Smooth muscle cell (in vitro differentiated cells): ENCODE data around the gene APOE. TPM values are rescaled to one million over a fixed set of nuclear protein-coding genes. Genes with fewer than 3 reads are reported as not detected.
"Not testable (repeated sequence)": the region's sequence is repeated elsewhere in the genome, so short reads cannot be mapped to it uniquely, and the experiment has no call there.

Source experiments
- DNase-seq: peaks from one replicate; lab custom pipeline; 2025; ENCODE audit not compliant: unreplicated experiment; lab: John Stamatoyannopoulos, UW
- H2AFZ ChIP-seq: fragments of 200-600 bp; sonication (generic); 2 replicates; pipeline ENCODE4 v1.6.0; 2016; ENCODE audit warnings: antibody characterized with exemption, low read depth, mild to moderate bottlenecking
- H3F3A ChIP-seq: fragments of 200-600 bp; sonication (generic); 2 replicates; pipeline ENCODE4 v1.6.0; 2017; ENCODE audit warnings: antibody characterized with exemption, low read depth
- H3K27ac ChIP-seq: fragments of 200-600 bp; sonication (generic); 2 replicates; pipeline ENCODE4 v1.5.1; 2016; ENCODE audit warnings: low read depth, mild to moderate bottlenecking
- H3K27me3 ChIP-seq: fragments of 200-600 bp; sonication (generic); 2 replicates; pipeline ENCODE4 v1.6.1; 2016; ENCODE audit warnings: low read depth, mild to moderate bottlenecking
- H3K36me3 ChIP-seq: fragments of 200-600 bp; sonication (generic); 2 replicates; pipeline ENCODE4 v1.5.1; 2016; ENCODE audit warnings: low read depth
- H3K4me1 ChIP-seq: fragments of 200-600 bp; sonication (generic); 2 replicates; pipeline ENCODE4 v1.5.1; 2016; ENCODE audit warnings: low read depth
- H3K4me2 ChIP-seq: fragments of 200-600 bp; sonication (generic); 2 replicates; pipeline ENCODE4 v1.6.0; 2016; ENCODE audit warnings: mild to moderate bottlenecking
- H3K4me3 ChIP-seq: fragments of 200-600 bp; sonication (generic); 2 replicates; pipeline ENCODE4 v1.5.1; 2016; ENCODE audit warnings: mild to moderate bottlenecking
- H3K79me2 ChIP-seq: fragments of 200-600 bp; sonication (generic); 2 replicates; pipeline ENCODE4 v1.6.0; 2016; ENCODE audit warnings: low read depth, mild to moderate bottlenecking
- H3K9ac ChIP-seq: fragments of 200-600 bp; sonication (generic); 2 replicates; pipeline ENCODE4 v1.6.0; 2016; ENCODE audit warnings: low read depth
- H3K9me3 ChIP-seq: fragments of 200-600 bp; sonication (generic); replicated peaks from 2 replicates; pipeline ENCODE4 v1.5.1; 2016; ENCODE audit warnings: low read depth
- H4K20me1 ChIP-seq: fragments of 200-600 bp; sonication (generic); 2 replicates; pipeline ENCODE4 v1.6.0; 2016; ENCODE audit warnings: low read depth
- CTCF ChIP-seq: fragments of 200-600 bp; sonication (generic); IDR thresholded peaks from 2 replicates; pipeline ENCODE4 v1.5.1; 2017; ENCODE audit warnings: borderline replicate concordance, mild to moderate bottlenecking, antibody characterized with exemption; ENCODE audit not compliant: insufficient read depth, poor library complexity, severe bottlenecking
- WGBS: methylation state at CpG from one replicate; pipeline ENCODE4 v1.1.7; 2016; ENCODE audit warnings: low lambda C conversion rate; 5-methylcytosine and 5-hydroxymethylcytosine counted together
- polyA plus RNA-seq: library from polyadenylated mRNA; unstranded; fragments of >200 nt; fragmentation: Nextera tagmentation; extraction: Ambion mirVana; gene quantifications from 2 replicates; pipeline ENCODE4 v1.2.1, GENCODE V29; 2016
- total RNA-seq: library from RNA; depleted of rRNA; stranded (reverse); fragments of >200 nt; gene quantifications from 2 replicates; pipeline ENCODE4 v1.2.3, GENCODE V29; 2014

Gene APOE
- total and polyA plus RNA-seq, 2 experiments from 2014 or later: 228 to 329 TPM

- no peaks in the 10 kb centered on the region for H3K36me3 ChIP-seq
- 94% methylated on average over 5 of the region's 5 CpGs for WGBS
- no peak overlapping the region for H2AFZ ChIP-seq
- no peak overlapping the region for H3K4me2 ChIP-seq
- H3F3A ChIP-seq: no peaks in the 10 kb centered on the region
- no peak for TF ChIP-seq CTCF
- DNase-seq: no peak
- H3K27me3 ChIP-seq: no peaks in the 10 kb centered on the region
- no peaks in the 10 kb centered on the region for H3K9me3 ChIP-seq
- H3K4me1 ChIP-seq: no peaks in the 10 kb centered on the region
- no peak overlapping the region for H3K4me3 ChIP-seq
- H3K9ac ChIP-seq: no peak overlapping the region
- no peaks in the 10 kb centered on the region for H3K79me2 ChIP-seq
- no peaks in the 10 kb centered on the region for H4K20me1 ChIP-seq
- H3K27ac ChIP-seq: no peak overlapping the region
These were observed 21.7 kb upstream of the APOE start for GRCh38 chr19:44883922-44884321.

GRCh38 chr19:44884566-44884965 lies 21.0 kb upstream of the APOE start:
- peaks cover under 1% of the 10 kb centered on the region for H3F3A ChIP-seq
- H3K4me2 ChIP-seq: no peak overlapping the region
- H3K4me3 ChIP-seq: no peak overlapping the region
- H2AFZ ChIP-seq: no peak overlapping the region
- H3K4me1 ChIP-seq: no peaks in the 10 kb centered on the region
- H3K9me3 ChIP-seq: no peaks in the 10 kb centered on the region
- H4K20me1 ChIP-seq: no peaks in the 10 kb centered on the region
- no peaks in the 10 kb centered on the region for H3K36me3 ChIP-seq
- no peaks in the 10 kb centered on the region for H3K27me3 ChIP-seq
- WGBS: 95% methylated on average over 4 of the region's 4 CpGs
- no peak overlapping the region for H3K9ac ChIP-seq
- no peak for TF ChIP-seq CTCF
- no peaks in the 10 kb centered on the region for H3K79me2 ChIP-seq
- DNase-seq: no peak
- H3K27ac ChIP-seq: no peak overlapping the region

GRCh38 chr19:44886141-44886540 lies 19.5 kb upstream of the APOE start:
- no peaks in the 10 kb centered on the region for H3K36me3 ChIP-seq
- no peak overlapping the region for H3K4me2 ChIP-seq
- H3K9ac ChIP-seq: no peak overlapping the region
- no peak for TF ChIP-seq CTCF
- no peak overlapping the region for H3K27ac ChIP-seq
- H3K9me3 ChIP-seq: no peaks in the 10 kb centered on the region
- H3K79me2 ChIP-seq: peaks cover under 1% of the 10 kb centered on the region
- no peaks in the 10 kb centered on the region for H3K4me1 ChIP-seq
- DNase-seq: no peak
- WGBS: 93% methylated on average over 6 of the region's 6 CpGs
- peaks cover 3% of the 10 kb centered on the region for H3F3A ChIP-seq
- no peak overlapping the region for H3K4me3 ChIP-seq
- H4K20me1 ChIP-seq: no peaks in the 10 kb centered on the region
- H3K27me3 ChIP-seq: no peaks in the 10 kb centered on the region
- no peak overlapping the region for H2AFZ ChIP-seq

- no peak for TF ChIP-seq CTCF
- H4K20me1 ChIP-seq: no peaks in the 10 kb centered on the region
- H3K36me3 ChIP-seq: no peaks in the 10 kb centered on the region
- H3K9me3 ChIP-seq: no peaks in the 10 kb centered on the region
- H3K9ac ChIP-seq: no peak overlapping the region
- H3K4me3 ChIP-seq: no peak overlapping the region
- no peak for DNase-seq
- no peak overlapping the region for H3K4me2 ChIP-seq
- 96% methylated on average over 4 of the region's 4 CpGs for WGBS
- H3F3A ChIP-seq: peaks cover 3% of the 10 kb centered on the region
- H3K27me3 ChIP-seq: no peaks in the 10 kb centered on the region
- peaks cover 16% of the 10 kb centered on the region for H3K79me2 ChIP-seq
- no peak overlapping the region for H3K27ac ChIP-seq
- no peak overlapping the region for H2AFZ ChIP-seq
- H3K4me1 ChIP-seq: peaks cover 7% of the 10 kb centered on the region
These were observed 17.9 kb upstream of the APOE start for GRCh38 chr19:44887648-44888047.

GRCh38 chr19:44888335-44888734 lies 17.3 kb upstream of the APOE start:
- H3K4me1 ChIP-seq, H4K20me1 ChIP-seq, H3K9me3 ChIP-seq, H3K4me2 ChIP-seq, DNase-seq, H2AFZ ChIP-seq, H3K9ac ChIP-seq, H3K27me3 ChIP-seq, H3K36me3 ChIP-seq, H3F3A ChIP-seq, H3K4me3 ChIP-seq, H3K27ac ChIP-seq: not testable (repeated sequence)
- WGBS: 96% methylated on average over 5 of the region's 5 CpGs
- H3K79me2 ChIP-seq: peaks cover 20% of the 10 kb centered on the region
